Left forelimb (tissue), 1 donor: ENCODE data around the gene E2F2.
A peak's percentile ranks its signal among the peaks of the same experiment; 100 is the strongest.
"Not testable (repeated sequence)": the region's sequence is repeated elsewhere in the genome, so short reads cannot be mapped to it uniquely, and the experiment has no call there.

Source experiments
- DNase-seq: peaks from one replicate; pipeline ENCODE4 v3.0.0-alpha.2; 2018; ENCODE audit warnings: low spot score

E2F2 gene

GRCh38 chr1:23524716-23525401 lies 6.2 kb downstream of the E2F2 start:
- DNase-seq: peak; percentile 74

GRCh38 chr1:23524163-23524562 lies 6.9 kb downstream of the E2F2 start:
- DNase-seq: no peak

- no peak for DNase-seq
Measured at GRCh38 chr1:23522244-23522982, 8.6 kb downstream of the E2F2 start.

GRCh38 chr1:23521588-23521987 lies 9.4 kb downstream of the E2F2 start:
- no peak for DNase-seq

- DNase-seq: no peak
Measured at GRCh38 chr1:23517581-23517980, 13.5 kb downstream of the E2F2 start.

GRCh38 chr1:23515905-23516304 lies 15.1 kb downstream of the E2F2 start:
- DNase-seq: no peak

- no peak for DNase-seq
Measured at GRCh38 chr1:23514111-23514679, 16.8 kb downstream of the E2F2 start.

GRCh38 chr1:23509896-23510295 lies 21.1 kb downstream of the E2F2 start:
- DNase-seq: no peak

- no peak for DNase-seq
Measured at GRCh38 chr1:23506376-23507107, 24.5 kb downstream of the E2F2 start.

- DNase-seq: no peak
Measured at GRCh38 chr1:23505851-23506250, 25.2 kb downstream of the E2F2 start.

GRCh38 chr1:23504156-23504555 lies 26.9 kb downstream of the E2F2 start:
- DNase-seq: not testable (repeated sequence)

GRCh38 chr1:23502951-23503350 lies 28.1 kb downstream of the E2F2 start:
- no peak for DNase-seq

GRCh38 chr1:23500466-23500865 lies 30.6 kb downstream of the E2F2 start:
- DNase-seq: no peak

- no peak for DNase-seq
Measured at GRCh38 chr1:23497777-23498439, 33.1 kb downstream of the E2F2 start.

- no peak for DNase-seq
Measured at GRCh38 chr1:23496490-23497181, 34.4 kb downstream of the E2F2 start.

GRCh38 chr1:23494836-23495235 lies 36.2 kb downstream of the E2F2 start:
- not testable (repeated sequence) for DNase-seq

GRCh38 chr1:23492776-23493175 lies 38.3 kb downstream of the E2F2 start:
- not testable (repeated sequence) for DNase-seq

GRCh38 chr1:23492132-23492720 lies 38.8 kb downstream of the E2F2 start:
- no peak for DNase-seq

GRCh38 chr1:23489842-23490241 lies 41.2 kb downstream of the E2F2 start:
- no peak for DNase-seq

GRCh38 chr1:23485002-23485332 lies 46.1 kb downstream of the E2F2 start:
- DNase-seq: no peak
